Esophagus squamous epithelium (tissue), 4 donors: ENCODE results near the gene NPHP4.
"Not testable (repeated sequence)": the region's sequence is repeated elsewhere in the genome, so short reads cannot be mapped to it uniquely, and the experiment has no call there.

Source experiments
- CTCF ChIP-seq, 6 experiments: fragments of 450-650 bp in 4 of 6; fragments of 200-600 bp in 2 of 6; sonication (generic) in 2 of 6; IDR thresholded peaks; one replicate each; pipeline ENCODE4 v1.5.1; 2016 to 2019; ENCODE audit warnings: antibody characterized with exemption in 6 of 6, mild to moderate bottlenecking in 4 of 6, moderate library complexity in 4 of 6
- POLR2A ChIP-seq, 4 donors: fragments of 450-650 bp; IDR thresholded peaks; one replicate each; pipeline ENCODE4 v1.6.1; 2017; ENCODE audit warnings: antibody characterized with exemption in 4 of 4, mild to moderate bottlenecking in 4 of 4, moderate library complexity in 3 of 4

- peak in 2 of 6 experiments; percentile 5 to 34 for TF ChIP-seq CTCF (IDR thresholded peaks at IDR 0.05)
- not testable (repeated sequence) for TF ChIP-seq POLR2A (IDR thresholded peaks at IDR 0.05)
These were observed 98.4 kb downstream of the NPHP4 start for GRCh38 chr1:5893699-5894278.
